HG03457 (cell line): ENCODE results near the gene CNIH2.
A peak's percentile ranks its signal among the peaks of the same experiment; 100 is the strongest.
"Not testable (repeated sequence)": the region's sequence is repeated elsewhere in the genome, so short reads cannot be mapped to it uniquely, and the experiment has no call there.

Experiments
- ATAC-seq: cut with Tn5 transposase; IDR thresholded peaks from one replicate; pipeline ENCODE4 v1.9.1; 2021; ENCODE audit warnings: moderate number of reproducible peaks; ENCODE audit not compliant: unreplicated experiment

Gene CNIH2

GRCh38 chr11:66289548-66290329, 11.8 kb downstream of the CNIH2 start:
- ATAC-seq, result peak; percentile 26

- ATAC-seq, result no peak
Measured at GRCh38 chr11:66290330-66290621, 12.3 kb downstream of the CNIH2 start.

DNA sequence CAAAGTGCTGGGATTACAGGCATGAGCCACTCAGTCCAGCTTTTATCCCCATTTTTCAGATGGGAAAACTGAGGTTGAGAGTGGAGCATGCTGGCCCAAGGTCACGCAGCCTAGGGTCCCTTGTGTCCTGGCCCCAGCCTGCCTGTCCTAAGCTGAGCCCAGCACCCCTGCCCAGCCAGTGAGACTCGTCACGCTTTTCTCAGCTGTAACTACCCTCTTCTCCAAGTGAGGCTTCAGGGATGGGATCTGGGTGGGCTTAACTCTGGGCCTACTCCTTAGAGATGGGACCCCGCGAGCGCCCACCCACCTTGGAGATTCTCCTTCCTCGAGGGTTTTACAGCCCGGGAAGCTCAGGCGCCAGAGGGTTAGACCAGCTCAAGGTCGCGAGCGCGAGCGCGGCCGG, 13.3 kb downstream of the CNIH2 start:
- no peak for ATAC-seq

GRCh38 chr11:66291706-66292542, 13.9 kb downstream of the CNIH2 start, which contains the start of gene TMEM151A:
TSS of gene TMEM151A (plus strand) at chr11:66291894. CDS start at chr11:66292014, 120 bp downstream.
- no peak for ATAC-seq

- no peak for ATAC-seq
Measured at GRCh38 chr11:66292543-66293332, 14.8 kb downstream of the CNIH2 start.

DNA sequence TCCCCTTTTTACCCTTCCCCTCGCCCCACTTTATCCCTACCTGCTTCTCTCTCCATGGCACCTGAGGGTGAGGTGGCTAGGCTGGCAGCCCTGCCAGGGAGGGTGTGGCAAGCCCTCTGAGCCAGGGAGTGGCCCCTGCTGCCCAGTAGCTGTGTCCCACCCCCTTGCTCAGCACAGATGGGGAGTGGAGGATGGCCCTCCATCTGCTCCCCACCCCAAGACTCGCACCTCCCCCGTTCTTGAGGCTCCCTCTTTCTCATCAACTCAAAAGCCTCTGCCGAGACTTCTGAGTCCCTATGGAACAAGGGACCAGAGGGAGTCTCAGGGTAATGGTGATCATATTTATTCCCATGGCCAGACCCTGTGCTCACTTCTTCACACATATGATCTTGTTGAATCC, 15.4 kb downstream of the CNIH2 start:
- ATAC-seq, result no peak

DNA sequence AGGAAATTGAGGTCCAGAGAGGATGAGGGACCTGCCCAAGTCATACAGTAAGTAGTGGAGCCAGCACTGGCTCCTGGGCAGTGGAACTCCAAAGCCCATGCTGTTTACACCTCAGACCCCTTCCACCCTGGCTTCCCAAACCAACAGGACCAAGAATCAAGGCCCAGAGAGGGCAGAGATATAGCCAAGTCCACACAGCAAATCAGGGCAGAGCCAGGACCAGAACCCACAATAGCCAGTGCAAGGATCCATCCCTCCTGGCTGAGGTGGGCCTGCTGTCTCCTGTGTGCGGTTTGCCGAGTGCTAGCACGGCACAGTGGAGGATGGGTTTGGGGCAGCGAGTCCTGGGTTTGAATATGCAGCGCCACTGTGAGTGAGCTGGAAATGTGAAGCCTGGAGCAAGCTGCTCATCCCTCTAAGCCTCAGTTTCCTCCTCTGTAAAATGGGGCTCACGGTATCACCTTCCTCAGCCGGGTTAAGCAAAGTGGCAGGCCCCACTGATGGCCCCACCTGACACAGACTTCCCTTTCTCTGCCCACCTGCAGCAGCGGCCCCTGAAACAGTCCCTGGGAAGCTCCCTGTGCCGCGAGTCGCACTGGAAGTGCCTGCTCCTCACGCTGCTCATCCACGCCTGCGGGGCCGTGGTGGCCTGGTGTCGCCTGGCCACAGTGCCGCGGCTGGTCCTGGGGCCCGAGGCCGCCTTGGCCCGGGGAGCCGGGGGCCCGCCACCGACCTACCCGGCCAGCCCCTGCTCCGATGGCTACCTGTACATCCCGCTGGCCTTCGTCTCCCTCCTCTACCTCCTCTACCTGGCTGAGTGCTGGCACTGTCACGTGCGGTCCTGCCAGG, 16.0 kb downstream of the CNIH2 start:
- no peak for ATAC-seq

DNA sequence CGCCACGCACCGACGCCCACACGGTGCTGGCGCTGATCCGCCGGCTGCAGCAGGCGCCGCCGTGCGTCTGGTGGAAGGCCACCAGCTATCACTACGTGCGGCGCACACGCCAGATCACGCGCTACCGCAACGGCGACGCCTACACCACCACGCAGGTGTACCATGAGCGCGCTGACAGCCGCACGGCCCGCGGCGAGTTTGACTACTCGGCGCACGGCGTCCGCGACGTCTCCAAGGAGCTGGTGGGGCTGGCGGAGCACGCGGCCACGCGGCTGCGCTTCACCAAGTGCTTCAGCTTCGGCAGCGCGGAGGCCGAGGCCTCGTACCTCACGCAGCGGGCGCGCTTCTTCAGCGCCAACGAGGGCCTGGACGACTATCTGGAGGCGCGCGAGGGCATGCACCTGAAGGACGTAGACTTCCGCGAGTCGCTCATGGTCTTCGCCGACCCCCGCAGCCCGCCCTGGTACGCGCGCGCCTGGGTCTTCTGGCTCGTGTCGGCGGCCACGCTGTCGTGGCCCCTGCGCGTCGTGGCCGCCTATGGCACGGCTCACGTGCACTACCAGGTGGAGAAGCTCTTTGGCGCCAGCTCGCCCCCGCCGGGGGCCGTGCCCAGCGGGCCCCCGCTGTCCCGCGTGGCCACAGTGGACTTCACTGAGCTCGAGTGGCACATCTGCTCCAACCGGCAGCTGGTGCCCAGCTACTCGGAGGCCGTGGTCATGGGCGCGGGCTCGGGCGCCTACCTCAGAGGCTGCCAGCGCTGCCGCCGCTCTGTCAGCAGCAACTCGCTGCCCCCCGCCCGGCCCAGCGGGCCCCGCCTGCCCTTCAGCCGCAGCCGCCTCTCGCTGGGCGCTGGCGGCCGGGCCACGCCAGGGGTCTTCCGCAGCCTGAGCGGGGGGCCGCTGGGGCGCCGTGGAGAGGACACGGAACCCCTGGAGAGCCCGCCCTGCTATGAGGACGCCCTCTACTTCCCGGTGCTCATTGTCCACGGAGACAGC, 16.9 kb downstream of the CNIH2 start:
- ATAC-seq, result no peak

DNA sequence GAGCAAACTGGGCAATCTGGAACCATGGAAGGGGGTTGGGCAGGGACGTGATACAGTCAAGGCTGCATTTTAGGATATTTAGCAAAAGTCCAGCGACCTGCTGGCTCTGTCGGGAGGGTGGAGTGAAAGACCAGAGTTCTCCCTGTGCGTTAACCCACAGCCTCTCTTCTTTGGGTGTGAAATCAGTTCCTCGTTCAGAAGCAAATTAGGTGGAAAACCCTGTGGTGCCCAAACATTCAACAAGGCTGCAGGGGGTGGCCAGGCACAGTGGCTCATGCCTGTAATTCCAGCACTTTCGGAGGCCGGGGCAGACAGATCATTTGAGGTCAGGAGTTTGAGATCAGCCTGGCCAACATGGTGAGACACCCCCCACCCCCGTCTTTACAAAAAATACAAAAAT, 19.6 kb downstream of the CNIH2 start:
- no peak for ATAC-seq

GRCh38 chr11:66299186-66299585, 21.2 kb downstream of the CNIH2 start:
- no peak for ATAC-seq

GRCh38 chr11:66302656-66303055, 24.7 kb downstream of the CNIH2 start:
- ATAC-seq, result no peak

DNA sequence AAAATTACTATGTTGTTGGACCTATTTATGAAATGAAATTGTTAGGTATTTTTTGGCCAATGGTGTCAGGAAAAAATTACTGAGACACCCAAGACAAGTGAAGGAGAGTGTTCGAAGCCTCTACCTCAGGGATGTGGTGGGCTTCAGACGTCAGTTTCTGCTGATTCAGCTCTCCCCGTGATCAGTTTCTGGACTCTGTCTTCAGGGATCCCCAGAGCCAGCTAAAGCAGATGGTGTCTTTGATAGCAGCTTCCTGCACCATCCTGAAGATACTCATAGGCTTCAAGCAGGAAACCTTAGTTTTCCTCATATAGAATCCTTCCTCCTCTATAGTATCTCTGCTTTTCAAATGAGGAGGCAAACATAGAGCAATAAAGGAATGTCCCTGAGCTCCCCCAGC, 31.5 kb downstream of the CNIH2 start:
- no peak for ATAC-seq

GRCh38 chr11:66310324-66310723, 32.3 kb downstream of the CNIH2 start:
- no peak for ATAC-seq

- ATAC-seq, result not testable (repeated sequence)
Measured at GRCh38 chr11:66310803-66311440, 32.9 kb downstream of the CNIH2 start.

- no peak for ATAC-seq
Measured at GRCh38 chr11:66311470-66311964, 33.5 kb downstream of the CNIH2 start.

DNA sequence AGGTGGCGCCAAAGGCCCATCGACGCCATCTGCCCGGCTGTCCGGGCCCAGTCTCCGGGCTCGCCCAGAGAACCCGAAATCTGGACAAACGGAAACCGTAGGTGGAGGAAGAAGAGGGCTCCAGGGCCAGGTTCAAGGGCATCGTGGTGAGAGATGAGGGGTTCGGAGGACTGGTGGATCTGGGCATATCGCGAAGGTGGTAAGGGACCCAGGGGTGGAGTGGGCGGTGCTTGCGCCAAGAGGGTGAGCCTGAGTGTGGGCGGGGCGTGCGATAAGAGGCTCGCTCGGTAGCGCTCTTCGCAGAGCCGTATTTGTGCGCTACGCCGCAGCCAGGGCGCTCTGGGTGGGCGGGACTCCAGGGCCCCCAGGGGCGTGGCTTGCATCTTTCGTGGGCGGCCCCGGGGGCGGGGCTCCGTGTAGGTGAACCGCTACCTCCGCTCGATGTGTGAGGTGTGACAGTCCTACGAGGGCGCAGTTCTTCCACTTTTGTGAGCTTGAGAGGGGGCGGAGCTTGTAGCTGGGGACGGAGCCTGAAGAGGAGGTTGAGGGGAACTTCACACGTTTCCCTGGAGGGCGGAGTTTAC, 34.1 kb downstream of the CNIH2 start:
- peak; percentile 47 for ATAC-seq

DNA sequence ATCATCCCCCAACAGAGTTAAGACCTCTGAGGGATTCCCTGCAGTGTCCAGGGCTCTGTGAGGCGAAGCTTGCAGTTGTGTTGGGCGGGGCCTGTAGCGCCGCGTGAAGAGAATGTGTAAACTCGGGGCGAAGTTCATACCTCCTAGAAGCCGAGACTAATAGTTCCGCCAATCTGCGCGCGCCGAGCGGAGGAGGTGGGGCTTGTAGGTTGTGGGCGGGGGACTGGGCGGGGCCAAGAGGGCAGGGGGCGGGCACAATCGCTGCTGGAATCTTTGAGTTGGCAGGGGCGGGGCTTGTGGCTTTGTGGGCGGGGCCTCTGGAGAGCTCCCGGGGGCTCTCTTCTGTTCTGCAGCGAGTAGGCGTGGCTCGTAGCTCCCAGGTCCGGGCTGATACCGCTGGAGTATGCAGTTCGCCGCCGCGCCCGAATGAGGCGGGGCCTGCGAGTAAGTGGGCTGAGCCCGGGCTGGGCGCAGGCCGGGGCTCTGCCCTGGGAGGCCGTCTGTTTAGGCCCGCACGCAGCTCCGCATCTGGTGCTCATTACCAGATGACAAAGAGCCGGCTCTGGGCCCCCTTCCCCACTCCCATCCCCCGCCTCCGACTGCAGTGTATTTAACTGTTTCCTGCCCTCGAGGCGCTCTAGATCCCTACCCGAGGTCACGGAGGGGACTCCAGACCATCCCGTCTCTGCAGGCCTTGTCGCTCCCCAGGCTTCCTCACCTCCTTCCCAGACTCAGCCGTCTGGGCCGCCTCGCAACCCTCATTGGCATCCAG, 34.8 kb downstream of the CNIH2 start:
- peak; percentile 45 for ATAC-seq
